Fibroblast of gingiva (primary cell): ENCODE measurements around the gene AP1AR.

Experiments used
- DNase-seq: peaks from one replicate; pipeline ENCODE4 v3.0.0-alpha.2; 2011; ENCODE audit warnings: low read depth

The AP1AR gene

GRCh38 chr4:112312610-112313239 is 81.1 kb downstream of the AP1AR start:
- DNase-seq = no peak

GRCh38 chr4:112315446-112315845 is 83.9 kb downstream of the AP1AR start:
- DNase-seq = no peak

DNA sequence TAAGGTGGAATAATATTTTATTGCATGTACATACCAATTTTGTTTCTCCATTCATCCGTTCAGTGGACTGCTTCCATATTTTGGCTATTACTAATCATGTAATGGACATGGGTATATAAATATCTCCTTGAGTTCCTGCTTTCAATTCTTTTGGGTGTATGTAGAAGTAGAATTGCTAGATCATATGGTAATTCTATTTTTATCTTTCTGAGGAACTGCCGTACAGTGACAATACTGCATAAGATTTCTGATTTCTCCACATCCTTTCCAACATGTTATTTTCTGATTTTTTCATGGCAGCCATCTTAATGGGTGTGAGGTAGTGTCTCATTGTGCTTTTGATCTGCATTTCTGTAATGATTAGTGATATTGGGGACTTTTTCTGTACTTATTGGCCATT is 84.8 kb downstream of the AP1AR start:
- no peak for DNase-seq

DNA sequence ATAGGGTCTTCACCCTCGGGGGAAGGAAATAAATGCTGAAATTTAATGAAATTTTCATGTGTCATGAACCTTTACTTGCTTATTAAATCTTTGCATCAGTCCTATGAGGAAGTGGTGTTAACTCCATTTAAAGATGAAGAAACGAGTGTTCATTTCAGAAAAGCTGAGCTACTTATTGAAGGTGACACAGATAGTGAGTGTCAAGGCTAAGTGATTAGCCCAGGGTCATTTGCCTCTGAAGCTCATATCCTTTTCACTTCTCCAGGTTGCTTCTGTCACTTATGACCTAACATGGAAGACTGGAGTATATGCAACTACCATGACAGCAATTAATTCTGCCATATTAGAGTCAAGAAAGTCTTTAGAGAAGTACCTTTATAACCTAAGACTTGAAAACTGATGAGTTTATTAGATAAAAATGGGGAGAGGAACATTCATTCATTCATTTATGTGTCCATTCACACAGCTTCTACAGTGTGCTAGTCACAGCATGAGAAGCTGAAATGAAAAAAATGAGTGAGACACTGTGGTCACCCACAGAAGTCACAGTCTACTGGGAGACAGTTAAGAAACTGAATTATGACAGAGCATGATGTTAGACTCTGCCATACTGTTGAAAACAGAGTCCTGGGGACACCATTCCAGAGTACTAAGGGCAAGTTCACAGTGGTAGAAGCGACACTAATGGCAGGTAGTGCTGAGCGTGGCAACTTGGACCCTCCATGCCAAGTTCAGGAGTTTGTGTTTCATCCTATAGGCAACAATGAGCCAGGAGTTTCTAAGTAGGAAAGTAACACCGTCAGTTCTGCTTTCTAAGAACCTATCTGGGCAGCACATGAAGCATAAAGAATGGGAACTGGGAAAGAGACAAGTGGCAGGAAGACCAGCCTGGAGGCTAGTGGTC is 86.9 kb downstream of the AP1AR start:
- no peak for DNase-seq
